HG03442 (cell line): ENCODE results near the gene MGA.
A peak's percentile ranks its signal among the peaks of the same experiment; 100 is the strongest.

ENCODE experiments used
- ATAC-seq: cut with Tn5 transposase; IDR thresholded peaks from one replicate; pipeline ENCODE4 v1.9.1; 2021; ENCODE audit warnings: mild to moderate bottlenecking, moderate library complexity; ENCODE audit not compliant: unreplicated experiment

Gene MGA

DNA sequence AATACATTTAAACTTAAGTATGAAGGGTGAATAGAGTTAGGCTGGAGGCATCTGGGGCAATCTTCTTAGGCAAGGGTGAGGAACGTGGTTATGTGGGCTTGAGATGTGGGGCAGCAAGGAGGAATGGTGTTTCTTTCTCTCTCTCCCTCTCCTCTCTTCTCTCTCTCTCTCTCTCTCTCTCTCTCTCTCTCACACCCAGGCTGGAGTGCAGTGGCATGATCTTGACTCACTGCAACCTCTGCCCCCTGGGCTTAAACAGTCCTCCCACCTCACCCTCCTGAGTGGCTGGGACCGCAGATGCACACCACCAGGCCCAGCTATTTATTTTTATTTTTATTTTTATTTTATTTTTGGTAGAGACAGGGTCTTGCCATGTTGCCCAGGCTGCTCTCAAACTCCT is 4.0 kb upstream of the MGA start:
- ATAC-seq: no peak

DNA sequence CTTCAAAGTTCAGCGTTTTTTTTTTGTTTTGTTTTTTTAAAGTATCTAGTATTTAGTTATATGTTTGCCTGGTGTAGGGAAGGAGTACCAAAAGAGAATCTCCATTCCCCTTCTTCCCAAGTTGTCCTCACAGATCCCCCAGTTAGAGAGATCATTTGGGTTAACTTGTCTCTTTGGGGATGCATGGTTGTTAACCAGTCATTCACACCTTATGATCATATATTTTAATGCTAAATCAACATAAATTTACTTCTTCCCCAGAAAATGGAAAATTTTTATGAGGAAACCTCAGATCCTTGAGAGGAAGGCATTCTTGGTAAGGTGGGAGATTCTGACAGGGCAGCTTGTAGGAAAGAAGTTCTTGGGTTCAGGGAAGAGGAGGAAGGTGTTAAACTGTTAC is 1.5 kb upstream of the MGA start:
- no peak for ATAC-seq

DNA sequence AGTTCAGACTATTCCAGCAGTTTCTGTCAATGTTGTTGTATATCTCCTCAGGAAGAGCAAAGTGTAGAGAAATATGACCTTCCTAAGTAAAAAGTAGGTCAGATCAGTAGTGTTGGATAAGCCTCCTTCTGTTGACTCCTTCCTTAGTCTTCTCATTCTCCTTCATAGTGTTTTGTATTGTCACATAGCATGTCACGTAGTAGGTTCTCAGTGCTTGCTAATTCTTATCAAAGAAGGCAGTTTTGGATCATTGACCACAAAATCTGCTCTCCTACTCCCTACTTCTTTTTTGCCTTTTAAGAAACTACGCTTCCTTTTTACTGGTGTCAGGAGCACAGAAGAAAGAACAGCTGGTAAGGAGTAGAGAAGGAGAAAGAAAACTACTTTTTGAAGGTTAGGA is 1.0 kb upstream of the MGA start:
- ATAC-seq: no peak

DNA sequence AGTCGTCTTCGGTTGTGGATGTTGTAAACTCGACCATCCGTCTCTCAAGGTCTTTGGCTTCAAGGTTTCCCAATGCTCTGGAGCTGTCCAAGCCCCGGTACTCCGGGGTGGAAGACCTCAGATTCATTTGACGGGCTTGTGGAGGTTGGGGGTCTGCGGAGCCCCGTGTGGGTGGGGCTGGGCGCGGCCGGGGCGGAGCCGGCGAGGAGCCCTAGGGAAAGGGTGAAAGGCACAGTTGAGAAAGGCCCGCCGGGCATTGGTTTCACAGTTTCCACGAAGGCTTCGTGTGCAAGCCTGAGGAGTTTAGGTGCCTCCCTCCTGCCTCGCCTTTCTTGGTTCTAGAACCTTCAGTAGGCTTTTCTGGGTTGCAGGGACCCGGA is 360 bp upstream of the MGA start:
- ATAC-seq: no peak

DNA sequence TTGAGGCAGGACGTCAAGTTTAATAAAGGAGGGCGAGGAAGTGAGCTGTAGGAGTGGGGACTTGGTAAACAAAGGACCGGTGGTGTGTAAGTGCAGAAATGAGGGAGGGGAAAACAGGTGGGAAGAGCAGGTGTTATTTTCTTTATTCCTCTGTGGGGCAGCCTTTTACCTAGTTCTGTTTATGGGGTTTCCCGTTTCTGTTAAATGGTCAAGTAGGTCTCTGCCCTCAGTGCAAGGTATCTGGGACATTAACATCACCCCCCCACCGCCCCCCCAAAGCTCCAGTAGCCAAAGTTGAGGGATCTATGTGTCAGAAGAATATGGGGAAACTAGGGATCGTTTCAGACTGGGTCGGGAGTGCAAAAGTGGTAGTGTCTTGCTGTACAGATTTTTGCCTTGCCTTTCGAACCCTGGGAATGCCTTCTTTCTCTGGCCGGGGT is 893 bp downstream of the MGA start:
- ATAC-seq: no peak

DNA sequence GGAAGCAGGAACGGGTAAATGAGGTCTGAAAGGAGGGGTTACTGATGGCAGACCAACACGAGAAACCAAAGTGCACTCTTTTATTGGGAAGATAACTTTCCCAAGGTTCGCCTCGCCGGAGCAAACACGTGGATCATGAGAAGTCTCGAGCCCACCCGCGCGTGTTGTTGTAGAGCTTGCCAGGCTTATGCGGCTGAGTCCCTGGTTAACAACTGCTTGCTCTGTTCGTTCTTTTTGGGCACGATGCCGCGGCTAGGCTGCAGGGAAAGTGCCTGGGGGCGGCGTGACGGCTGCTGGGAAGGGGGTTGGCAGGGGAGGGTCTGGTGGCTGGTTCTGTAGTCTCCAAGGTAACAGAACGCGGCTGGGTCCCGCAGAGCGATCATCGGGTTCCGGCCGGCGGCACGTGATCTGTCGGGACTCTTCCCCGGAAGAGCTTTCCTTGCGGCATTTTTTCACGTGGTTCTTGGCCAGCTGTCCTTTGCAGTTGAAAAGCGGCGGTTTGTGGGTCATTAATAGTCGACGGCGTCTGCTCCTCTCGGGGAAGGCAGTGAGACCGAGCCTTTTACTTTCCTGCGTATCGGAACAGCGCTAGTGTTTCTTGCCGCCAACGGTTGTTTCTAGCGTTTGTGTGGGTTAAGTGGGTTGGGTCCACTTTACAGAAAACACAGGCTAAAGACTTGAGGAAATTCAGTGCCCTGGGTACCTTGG is 1.5 kb downstream of the MGA start:
- ATAC-seq: no peak

DNA sequence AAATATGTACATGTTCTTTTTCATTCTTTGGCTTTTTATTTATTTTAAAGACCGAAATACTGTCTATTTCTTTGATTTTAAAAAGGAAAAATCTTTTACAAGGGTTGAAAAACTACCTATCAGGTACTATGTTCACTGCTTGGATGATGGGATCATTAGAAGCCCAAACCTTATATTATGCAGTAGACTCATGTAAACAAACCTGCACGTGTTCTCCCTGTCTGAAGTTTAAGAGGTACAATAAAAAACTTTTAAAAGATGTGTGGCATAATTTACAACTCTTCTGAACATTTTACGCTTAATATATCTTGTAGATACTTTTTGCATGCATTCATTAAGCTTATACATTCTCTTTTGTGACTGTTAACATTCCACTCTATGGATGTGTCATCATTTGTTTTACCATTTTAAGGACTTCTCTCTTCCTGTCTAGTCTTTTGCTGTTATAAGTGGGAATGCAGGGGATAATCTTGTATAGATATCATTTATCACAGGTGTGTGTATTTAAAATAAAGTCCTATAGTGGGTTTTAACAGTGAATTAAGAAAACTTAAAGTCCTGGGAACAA is 6.2 kb downstream of the MGA start:
- no peak for ATAC-seq

DNA sequence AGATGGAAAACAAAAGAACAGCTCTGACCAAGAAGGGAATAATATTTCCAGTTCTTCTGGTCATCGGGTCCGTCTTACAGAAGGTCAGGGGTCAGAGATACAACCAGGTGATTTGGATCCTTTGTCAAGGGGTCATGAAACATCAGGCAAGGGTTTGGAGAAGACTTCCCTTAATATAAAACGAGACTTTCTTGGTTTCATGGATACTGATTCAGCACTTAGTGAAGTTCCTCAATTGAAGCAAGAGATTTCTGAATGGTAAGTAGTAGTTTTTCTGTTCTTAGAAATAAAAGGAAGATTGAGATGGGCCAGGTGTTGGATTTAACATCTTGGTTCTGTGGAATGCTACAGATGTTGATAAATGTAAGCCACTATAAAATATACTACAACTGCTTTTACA is 9.5 kb downstream of the MGA start:
- no peak for ATAC-seq

DNA sequence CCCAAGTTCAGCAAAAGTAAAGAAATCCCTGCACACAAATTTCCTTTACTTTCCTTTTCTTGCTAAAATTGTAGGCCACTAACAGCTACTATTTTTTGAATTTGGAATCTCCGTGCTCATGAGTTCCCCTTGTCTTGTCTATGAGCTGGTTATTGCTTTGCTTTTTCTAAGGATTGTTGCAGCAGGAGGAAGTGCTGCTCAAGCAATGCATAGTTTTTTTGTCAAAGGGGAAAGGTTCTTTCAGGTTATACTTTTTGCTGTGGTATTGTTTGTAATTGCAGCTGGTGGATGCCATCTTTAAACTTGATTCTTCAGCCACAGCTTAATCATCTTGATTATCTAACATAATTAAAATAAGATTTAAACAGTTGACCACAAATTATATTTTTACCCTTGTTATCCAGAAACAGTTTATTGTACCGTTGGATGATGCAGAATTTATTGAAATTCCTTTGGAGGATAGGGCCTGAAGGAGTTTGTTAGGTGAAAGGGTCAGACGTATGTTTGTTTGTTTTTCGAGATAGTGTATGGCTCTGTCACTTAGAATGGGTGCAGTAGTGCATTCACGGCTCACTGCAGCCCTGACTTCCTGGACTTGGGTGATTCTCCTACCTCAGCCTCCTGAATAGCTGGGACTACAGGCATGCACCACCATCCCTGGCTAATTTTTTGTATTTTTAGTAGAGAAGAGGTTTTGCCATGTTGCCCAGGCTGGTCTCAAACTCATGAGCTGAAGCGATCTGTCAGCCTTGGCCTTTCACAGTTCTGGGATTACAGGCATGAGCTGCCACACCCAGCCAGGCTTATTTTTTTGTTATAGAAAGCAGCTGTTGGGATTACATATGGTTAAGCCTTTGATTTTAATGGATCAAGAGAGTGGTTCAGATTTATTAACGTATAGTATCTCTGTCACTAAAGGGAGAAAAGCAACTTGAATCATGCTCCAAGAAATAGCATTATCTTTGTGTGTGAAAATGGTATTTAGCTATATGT is 11.7 kb downstream of the MGA start:
- no peak for ATAC-seq

DNA sequence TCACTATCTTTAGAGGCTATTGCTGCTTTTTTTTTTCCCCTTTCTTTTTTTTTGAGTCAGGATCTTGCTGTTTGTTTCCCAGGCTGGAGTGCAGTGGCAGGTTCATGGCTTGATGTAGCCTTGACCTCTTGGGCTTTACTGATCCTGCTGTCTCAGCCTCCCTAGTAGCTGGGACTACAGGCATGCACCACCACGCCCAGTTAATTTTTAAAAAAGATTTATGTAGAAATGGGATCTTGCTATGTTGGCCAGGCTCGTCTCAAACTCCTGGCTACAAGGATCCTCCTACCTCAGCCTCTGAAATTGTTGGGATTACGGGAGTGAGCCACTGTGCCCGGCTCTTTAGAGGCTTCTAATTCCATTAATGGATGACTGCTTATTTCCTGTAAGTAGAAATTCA is 15.1 kb downstream of the MGA start:
- ATAC-seq: no peak

DNA sequence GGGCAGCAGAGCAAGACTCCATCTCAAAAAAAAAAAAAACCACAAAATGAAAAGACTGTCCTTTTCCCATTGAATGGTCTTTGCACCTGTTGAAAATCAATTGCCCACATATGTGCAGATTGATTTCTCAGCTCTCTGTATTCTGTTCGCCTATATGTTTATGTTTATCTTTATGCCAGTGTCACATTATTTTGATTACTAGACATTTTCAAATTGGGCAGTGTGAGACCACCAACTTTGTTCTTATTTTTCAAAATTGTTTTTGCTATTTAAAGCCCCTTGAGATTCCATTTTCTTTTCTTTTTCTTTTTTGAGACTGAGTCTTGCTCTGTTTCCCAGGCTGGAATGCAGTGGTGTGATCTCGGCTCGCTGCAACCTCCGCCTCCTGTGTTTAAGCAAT is 18.5 kb downstream of the MGA start:
- no peak for ATAC-seq

DNA sequence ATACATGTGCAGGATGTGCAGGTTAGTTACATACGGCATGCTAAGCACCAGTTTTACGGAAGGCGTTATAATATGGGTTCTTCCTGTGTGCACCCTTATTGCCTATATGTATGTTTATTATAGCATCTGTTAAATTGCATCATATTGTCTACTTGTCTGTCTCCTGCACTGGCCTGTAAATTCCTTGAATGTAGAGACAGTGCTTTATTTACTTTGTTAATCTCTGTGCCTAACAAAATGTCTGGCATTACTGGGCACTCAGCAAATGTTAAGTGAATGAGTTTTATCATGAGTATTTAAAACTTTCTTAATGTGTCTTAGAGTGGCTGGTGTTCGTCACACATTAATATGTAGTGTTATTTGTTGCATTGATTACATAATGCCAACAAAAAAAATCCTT is 23.8 kb downstream of the MGA start:
- no peak for ATAC-seq

DNA sequence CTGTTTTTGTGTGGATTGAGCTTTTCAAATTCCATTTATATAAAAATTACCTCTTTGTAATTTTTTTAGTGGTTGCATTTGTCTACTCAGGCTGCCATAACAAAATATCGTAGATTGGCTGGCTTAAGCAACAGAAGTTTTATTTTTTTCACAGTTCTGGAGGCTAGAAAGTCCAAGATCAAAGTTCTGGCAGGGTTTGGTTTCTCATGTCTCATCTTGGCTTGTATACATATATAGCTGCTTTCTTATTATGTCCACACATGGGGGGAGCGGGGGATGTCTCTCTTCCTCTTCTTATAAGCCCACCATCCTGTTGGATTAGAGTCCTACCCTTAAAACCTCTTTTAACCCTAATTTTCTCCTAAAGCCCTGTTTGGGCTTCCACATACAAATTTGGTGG is 28.5 kb downstream of the MGA start:
- no peak for ATAC-seq

DNA sequence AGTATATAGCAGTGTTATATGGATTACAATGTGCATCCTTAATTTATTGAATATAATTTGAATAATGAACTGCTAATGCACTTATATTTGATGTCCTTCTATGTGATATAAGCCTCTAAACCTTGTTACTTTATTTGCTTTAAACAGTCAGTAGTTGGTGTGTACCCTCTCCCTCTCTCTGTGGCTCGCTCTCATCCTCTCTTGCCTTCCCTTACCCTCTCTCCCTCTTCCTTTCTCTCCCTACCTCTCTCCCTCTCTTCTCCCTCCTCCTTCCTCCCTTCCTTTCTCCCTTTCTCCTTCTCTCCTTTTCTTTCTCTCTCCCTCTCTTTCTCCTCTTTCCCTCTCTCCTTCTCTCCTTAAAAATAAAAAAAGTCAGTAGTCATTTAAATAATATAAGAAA is 28.9 kb downstream of the MGA start:
- ATAC-seq: no peak

DNA sequence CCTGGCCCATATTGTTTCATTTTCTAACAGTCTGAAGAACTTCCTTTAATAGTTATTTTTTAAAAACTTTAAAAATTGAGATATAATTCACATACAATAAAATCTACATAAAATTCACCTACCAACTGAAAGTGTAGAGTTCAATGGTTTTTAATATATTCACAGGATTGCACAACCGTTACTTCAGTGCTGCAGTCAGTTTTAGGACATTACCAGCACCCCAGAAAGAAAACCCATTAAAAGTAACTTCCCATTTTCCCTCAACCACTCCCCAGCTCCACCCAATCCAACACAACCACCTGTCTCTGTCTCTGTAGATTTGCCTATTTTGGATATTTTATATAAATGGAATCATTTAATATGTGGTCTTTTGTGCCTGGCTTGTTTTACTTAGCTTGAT is 29.6 kb downstream of the MGA start:
- ATAC-seq: no peak

DNA sequence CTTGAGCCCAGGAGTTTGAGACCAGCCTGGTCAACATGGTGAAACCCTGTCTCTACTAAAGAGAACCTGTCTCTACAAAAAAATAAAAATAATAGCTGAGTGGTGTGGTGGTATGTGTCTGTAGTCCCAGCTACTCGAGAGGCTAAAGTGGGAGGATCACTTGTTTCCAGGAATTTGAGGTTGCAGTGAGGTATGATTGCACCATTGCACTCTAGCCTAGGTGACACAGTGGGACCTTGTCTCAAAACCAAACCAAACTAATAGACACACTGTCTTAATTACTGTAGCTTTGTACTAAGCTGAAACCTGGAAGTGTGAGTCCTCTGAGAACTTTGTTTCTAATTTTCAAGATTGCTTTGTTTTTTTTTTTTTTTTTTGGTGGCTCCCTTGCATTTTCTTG is 30.4 kb downstream of the MGA start:
- ATAC-seq: no peak

DNA sequence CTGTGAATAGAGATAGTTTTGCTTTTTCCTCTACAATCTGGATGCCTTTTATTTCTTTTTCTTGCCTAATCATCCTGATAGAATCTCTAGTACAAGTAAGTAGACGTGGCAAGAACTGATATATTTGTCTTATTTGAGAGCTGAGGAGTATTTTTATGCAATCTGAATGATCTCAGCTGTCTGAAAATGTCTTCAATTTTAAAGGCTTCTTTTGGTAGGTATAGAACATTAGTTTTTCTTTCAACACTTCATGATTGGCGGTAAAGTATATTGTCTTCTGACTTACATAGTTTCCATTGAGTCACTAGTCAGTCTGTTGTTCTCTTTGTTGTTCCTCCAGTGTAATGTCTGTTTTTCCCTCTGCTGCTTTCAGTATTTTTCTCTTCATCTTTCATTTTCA is 31.3 kb downstream of the MGA start:
- no peak for ATAC-seq

DNA sequence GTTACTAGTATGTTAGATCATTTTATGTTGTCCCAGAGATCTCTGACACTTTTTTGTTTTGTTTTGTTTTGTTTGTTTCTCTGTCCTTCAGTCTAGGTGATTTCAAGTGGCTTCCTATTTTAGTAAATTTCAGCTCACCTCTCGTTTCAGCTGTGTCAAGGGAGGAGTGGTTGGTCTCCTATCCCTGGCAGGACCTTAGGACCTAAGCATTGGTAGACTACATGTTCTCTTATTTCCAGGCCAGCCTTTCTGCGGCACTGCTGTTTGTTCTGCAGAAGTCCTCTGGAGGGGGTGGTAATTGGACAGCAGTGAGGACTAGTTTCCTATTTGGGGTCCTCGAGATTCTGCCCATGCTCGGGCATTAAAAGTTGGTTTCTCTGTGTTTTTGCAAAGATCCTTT is 31.8 kb downstream of the MGA start:
- no peak for ATAC-seq

DNA sequence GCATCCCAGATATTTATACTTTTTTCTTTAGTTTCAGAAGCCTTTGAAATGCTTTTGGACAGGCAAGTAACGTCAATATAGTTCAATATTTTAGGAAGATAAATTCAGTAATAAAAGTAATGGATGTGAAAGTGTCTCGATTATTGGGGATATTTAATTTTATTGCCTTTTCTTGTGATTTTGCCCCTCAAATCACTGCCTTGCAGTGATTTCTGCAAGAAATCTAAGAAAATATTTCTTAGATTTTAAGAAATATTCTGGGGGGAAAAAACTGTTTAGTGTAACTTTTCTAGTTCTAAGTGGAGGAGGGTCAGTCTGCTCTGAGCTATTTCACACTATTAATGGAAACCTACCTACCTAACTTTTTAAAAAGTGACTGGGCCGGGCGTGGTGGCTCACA is 33.6 kb downstream of the MGA start:
- no peak for ATAC-seq

DNA sequence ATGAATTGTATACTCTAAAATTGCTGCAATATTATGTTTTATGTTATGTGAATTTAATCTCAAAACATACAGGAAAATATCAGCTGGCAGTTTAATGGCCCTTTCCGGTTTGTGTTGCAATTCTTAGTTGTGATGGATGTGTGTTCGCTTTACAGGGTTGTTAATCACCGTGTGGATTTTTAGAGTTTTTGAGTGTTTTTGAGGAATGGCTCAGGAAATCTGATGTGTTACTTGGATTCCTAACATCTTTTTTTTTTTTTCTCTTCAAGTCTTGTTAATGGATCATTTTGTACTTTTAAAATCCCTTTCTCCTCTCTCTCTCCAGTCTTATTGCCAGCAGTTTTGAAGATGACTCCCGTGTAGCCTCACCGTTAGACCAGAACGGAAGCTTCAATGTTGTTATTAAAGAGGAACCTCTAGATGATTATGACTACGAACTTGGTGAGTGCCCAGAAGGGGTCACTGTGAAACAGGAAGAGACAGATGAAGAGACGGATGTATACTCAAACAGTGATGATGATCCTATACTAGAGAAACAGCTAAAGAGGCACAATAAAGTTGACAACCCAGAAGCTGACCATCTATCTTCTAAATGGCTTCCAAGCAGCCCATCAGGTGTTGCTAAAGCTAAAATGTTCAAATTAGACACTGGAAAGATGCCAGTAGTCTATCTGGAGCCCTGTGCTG is 35.7 kb downstream of the MGA start:
- ATAC-seq: peak; percentile 72

DNA sequence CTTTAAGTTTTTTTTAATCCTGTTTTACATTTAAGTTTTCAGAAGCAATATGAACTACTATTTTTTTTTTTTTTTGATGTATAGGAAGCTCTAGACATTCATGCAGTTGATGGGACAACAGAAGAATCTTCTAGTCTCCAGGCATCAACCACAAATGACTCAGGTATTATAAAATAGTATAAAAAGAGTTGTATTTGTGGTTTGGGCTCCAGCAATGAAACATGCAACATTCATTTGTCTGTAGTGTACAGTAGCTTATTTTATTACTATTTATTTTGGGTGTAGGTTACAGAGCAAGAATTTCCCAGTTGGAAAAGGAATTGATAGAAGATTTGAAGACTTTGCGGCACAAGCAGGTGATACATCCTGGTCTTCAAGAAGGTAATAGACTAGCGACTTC is 38.6 kb downstream of the MGA start:
- no peak for ATAC-seq
